Esophagus squamous epithelium (tissue), 4 donors: Measurements from ENCODE around the gene SDHB.

ENCODE experiments used
- POLR2A ChIP-seq, 4 donors: fragments of 450-650 bp; IDR thresholded peaks; one replicate each; pipeline ENCODE4 v1.6.1; 2017; ENCODE audit warnings: antibody characterized with exemption in 4 of 4, mild to moderate bottlenecking in 4 of 4, moderate library complexity in 3 of 4
- TF ChIP-seq, protein P1 (sequence below), 6 experiments: fragments of 450-650 bp in 4 of 6; fragments of 200-600 bp in 2 of 6; sonication (generic) in 2 of 6; IDR thresholded peaks; one replicate each; pipeline ENCODE4 v1.5.1; 2016 to 2019; ENCODE audit warnings: antibody characterized with exemption in 6 of 6, mild to moderate bottlenecking in 4 of 6, moderate library complexity in 4 of 6

DNA sequence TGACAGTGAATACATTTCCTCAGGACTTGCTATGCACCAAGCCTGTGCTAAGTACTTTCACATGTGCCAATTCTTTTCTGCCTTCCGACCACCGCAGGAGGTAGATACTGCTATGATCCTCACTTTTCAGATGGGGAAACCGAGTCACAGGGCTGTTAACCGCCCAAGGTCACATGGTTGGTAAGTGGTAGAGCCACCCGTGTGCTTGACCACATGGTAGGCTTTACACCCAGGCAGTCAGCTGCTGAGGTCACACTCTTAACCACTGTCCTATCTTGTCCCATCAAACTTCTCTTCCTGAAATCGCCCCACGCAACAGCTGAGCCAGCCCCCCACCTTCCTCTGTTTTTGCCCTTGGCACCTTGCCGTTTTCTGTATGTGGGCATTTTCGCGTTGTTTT lies 31.0 kb upstream of the SDHB start:
- TF ChIP-seq, protein P1, sequence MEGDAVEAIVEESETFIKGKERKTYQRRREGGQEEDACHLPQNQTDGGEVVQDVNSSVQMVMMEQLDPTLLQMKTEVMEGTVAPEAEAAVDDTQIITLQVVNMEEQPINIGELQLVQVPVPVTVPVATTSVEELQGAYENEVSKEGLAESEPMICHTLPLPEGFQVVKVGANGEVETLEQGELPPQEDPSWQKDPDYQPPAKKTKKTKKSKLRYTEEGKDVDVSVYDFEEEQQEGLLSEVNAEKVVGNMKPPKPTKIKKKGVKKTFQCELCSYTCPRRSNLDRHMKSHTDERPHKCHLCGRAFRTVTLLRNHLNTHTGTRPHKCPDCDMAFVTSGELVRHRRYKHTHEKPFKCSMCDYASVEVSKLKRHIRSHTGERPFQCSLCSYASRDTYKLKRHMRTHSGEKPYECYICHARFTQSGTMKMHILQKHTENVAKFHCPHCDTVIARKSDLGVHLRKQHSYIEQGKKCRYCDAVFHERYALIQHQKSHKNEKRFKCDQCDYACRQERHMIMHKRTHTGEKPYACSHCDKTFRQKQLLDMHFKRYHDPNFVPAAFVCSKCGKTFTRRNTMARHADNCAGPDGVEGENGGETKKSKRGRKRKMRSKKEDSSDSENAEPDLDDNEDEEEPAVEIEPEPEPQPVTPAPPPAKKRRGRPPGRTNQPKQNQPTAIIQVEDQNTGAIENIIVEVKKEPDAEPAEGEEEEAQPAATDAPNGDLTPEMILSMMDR (IDR thresholded peaks at IDR 0.05): no peak
- no peak for TF ChIP-seq POLR2A (IDR thresholded peaks at IDR 0.05)
